Bone marrow (tissue), 2 donors: ENCODE results near the gene FCER2.
"Not testable (repeated sequence)": the region's sequence is repeated elsewhere in the genome, so short reads cannot be mapped to it uniquely, and the experiment has no call there.

Experiments
- DNase-seq, 2 donors: peaks; one replicate each; lab custom pipeline; 2025; lab: John Stamatoyannopoulos, UW

FCER2 gene

DNA sequence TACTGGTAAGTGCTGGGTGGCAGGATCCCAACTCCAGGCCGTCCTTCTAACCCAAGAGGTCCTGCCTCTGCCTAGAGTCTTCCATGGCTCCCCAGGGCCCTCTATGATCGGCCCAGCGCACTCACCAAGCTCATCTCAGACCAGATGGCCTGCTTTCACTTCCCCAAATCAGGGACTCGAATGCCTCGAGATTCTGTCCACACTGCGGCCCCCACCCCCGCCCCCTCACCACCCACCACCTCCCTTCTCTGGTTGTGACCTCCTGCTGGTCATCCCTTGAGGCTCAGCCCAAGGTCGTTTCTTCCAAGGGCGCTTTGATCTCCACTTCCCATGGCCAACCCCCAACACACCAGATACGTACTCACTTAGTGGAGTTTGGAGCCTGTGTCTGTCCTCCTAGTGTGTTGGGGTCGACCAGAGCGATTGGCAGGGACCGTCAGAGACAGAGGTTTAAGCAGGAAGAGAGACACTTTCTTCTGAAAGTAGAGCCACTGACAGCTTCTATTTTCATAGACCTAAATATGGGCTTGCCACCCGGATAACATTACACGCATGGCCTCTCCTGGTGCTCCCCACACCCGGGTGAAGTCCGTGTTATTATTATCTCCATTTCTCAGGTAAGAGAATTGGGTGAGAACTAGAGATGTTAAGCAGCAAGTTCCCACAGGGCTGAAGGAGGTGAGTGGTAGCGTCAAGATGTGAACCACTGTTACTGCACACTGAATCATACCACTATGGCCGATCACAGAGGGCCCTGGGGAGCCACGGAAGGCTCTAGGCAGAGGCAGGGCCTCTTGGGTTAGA is at the start of gene FCER2:
Gene FCER2 (minus strand): TSS at position 478 of the 804 bp plus-strand sequence. CDS start 2,371 bp downstream, outside the sequence.
- DNase-seq: no peak

GRCh38 chr19:7751157-7751783 is 49.3 kb upstream of the FCER2 start:
- no peak for DNase-seq

GRCh38 chr19:7748756-7749155 is 46.8 kb upstream of the FCER2 start:
- no peak for DNase-seq

- no peak for DNase-seq
Measured at GRCh38 chr19:7748171-7748570, 46.2 kb upstream of the FCER2 start.

- no peak for DNase-seq
Measured at GRCh38 chr19:7746903-7747884, 45.3 kb upstream of the FCER2 start, which contains the start of gene CD209. TSS of gene CD209 (minus strand) at chr19:7747534. CDS start at chr19:7747511, 23 bp downstream.

DNA sequence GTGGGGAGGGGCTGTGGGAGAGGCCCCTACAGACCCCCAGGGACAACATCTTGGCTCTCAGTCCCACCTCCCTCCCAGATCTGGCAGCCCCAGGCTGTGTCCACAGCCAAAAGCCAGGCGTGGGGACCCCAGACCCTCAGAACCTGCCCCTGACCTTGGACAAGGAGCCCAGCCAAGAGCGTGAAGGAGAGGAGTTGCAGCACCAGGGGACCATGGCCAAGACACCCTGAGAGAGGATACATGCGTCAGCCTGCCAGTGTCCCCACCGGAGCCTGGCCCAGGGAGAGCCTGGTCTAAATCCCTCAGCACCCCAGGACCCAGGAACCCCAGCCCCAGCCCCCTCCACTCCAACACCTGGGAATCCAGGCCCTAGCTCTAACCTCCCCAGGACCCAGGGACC is 44.4 kb upstream of the FCER2 start:
- DNase-seq: not testable (repeated sequence)

DNA sequence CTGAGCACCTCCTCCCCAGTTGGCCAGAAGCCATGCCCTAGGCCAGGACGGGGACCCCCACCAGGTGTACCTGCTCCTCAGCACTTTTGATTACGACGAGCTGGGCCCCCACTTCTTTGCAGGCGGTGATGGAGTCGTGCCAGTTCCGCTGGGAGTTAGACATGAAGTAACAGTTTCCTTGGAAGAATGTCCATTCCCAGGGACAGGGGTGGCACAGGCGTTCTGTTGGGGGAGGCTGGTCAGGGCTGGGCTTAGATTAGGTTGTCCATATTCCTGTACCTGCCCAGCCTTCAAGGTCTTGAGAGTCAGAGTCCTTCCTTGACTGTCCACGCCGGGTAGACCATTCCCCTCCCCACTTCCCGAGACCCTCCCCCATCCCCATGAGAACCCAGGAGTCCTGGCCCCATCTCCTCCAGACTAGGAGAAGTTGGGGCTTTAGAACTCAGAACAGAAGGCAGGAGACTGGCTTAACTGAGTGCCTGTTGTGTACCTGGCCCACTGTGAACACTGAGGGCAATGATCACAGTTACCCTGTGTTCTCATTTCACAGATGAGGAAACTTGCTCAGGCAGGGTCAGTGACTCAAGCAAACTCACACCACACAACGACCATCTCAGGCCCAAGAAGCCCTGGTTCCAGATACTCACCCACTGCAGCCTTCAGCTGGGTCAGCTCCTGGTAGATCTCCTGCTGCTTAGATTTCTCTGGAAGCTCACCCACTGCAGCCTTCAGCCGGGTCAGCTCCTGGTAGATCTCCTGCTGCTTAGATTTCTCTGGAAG is 43.1 kb upstream of the FCER2 start:
- no peak for DNase-seq

GRCh38 chr19:7744199-7744786 is 42.4 kb upstream of the FCER2 start:
- no peak for DNase-seq

- DNase-seq: no peak
Measured at GRCh38 chr19:7743425-7743841, 41.5 kb upstream of the FCER2 start.

GRCh38 chr19:7742991-7743390 is 41.1 kb upstream of the FCER2 start:
- DNase-seq: no peak

DNA sequence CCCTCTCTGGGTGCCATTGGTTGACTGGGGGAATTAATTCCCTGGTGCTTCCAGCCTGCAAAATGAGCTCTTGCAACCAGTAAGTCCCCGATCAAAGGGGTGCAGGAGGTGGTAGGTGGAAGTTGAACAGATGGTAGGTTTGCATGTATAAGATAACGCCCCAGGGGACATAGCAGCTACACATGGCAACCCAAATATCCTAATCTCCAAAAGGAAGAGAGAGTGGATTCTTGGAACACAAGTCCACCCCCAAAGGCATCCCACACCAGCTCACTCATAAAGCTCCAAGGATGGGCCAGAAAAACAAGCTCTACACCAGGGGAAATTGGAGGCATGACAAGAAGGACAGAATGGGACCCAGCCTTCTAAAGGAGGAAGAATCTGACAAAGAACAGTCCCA is 40.6 kb upstream of the FCER2 start:
- DNase-seq: no peak

- no peak for DNase-seq
Measured at GRCh38 chr19:7740682-7741054, 38.7 kb upstream of the FCER2 start.

- no peak for DNase-seq
Measured at GRCh38 chr19:7739801-7740681, 38.1 kb upstream of the FCER2 start.

DNA sequence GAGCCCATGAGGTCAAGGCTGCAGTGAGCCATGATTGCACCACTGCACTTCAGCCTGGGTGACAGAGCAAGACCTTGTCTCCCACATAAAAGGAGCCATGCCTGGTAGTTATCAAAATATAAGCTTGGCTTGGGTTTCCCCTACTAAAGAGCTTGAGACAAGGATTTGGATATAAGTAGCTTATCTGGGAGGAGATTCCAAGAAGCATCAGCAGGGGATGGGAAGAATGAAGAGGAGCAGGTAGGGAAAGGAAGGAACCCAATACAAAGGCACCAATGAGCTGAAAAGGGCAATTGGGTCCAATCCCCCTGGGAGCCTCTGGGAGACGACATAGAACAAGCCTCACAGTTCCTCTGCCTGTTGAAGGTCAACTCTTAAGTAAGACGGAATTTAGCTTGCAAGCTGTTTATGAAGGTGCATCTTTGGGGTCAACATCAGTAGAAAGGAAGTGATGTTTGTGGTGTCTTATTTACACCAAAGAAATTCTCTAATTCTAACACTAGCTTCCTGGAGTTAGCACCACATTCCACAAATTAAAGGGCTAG is 37.4 kb upstream of the FCER2 start:
- DNase-seq: no peak

GRCh38 chr19:7738023-7738422 is 36.1 kb upstream of the FCER2 start:
- no peak for DNase-seq

DNA sequence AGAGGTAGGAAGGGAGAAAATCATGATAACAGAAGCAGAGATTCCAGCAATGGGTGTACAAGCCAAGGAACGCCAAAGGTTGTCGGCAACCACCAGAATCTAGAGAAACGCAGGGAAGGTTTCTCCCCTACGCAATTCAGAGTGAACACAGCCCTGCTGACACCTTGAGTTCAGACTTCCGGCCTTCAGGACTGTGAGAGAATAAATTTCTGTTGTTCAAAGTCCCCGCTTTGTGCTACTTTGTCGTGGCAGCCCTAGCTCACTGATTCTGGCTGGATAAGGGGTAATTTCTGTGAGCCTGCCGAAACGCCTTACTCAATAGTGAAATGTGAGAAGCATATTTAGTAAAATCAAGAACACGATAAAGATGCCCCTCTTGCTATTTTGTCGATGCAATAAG is 35.3 kb upstream of the FCER2 start:
- no peak for DNase-seq

GRCh38 chr19:7736148-7736547 is 34.2 kb upstream of the FCER2 start:
- DNase-seq: no peak

- no peak for DNase-seq
Measured at GRCh38 chr19:7734220-7735203, 32.6 kb upstream of the FCER2 start.

- no peak for DNase-seq
Measured at GRCh38 chr19:7733376-7733775, 31.4 kb upstream of the FCER2 start.
